Retinal pigment epithelial cell (primary cell): Measurements from ENCODE around the gene SLX9.

Experiments
- DNase-seq: peaks from one replicate; pipeline ENCODE4 v3.0.0-alpha.2; 2010; ENCODE audit warnings: low read depth
- H3K4me3 ChIP-seq: 2 replicates; pipeline ENCODE4 v1.5.1; 2011; ENCODE audit warnings: mild to moderate bottlenecking, low read length, control low read depth, moderate library complexity
- CTCF ChIP-seq: conservative IDR thresholded peaks from 2 replicates; pipeline ENCODE4 v1.5.1; 2011; ENCODE audit warnings: low read depth, low read length, control low read depth, inconsistent platforms

SLX9 gene

GRCh38 chr21:44918581-44919033, 21.2 kb upstream of the SLX9 start:
- H3K4me3 ChIP-seq: no peak overlapping the region
- TF ChIP-seq CTCF: no peak

DNA sequence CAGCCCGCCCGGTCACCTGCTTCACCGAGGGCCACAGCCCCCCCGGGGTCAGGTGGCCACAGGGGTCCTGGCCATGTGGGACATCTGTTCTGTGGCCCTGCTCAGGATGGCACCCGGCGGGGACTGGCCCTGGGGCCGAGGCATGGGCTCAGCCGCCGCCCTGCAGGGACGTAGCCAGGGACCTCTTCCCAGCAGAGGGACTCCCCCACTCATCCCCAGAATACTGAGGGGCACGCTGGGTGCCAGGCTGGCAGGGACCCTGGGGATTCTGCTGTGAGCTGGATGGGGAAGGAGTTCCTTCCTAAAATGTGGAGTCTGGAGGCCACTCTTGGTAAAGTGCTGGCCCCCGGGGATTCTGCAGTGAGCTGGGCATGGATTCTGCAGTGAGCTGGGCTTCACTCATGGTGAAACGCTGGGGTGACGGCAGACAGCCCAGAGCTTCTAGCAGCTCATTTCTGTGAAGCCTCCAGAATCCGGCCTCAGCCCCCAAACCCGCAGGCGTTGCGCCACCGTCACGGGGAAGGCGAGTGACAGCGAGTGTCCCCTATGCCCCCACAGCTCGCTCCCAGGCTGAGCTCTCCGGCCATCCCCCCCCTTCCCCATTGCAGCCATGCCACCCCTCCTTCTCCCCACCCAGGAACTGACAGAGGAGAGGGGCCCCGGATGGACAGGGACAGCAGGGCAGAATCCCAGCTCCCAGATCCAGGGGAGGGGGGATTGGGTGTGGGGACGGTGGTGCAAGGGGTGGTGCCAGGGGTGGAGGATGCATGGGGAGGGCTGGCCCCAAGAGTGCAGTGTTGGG, 20.5 kb upstream of the SLX9 start:
- H3K4me3 ChIP-seq: no peak overlapping the region
- no peak for TF ChIP-seq CTCF
- no peak for DNase-seq

More at GRCh38 chr21:44918581-44919033, 21.2 kb upstream of the SLX9 start:
- no peak for DNase-seq

- no peak for TF ChIP-seq CTCF
- no peak overlapping the region for H3K4me3 ChIP-seq
- DNase-seq: no peak
Observed at GRCh38 chr21:44919913-44920693, 19.7 kb upstream of the SLX9 start.

DNA sequence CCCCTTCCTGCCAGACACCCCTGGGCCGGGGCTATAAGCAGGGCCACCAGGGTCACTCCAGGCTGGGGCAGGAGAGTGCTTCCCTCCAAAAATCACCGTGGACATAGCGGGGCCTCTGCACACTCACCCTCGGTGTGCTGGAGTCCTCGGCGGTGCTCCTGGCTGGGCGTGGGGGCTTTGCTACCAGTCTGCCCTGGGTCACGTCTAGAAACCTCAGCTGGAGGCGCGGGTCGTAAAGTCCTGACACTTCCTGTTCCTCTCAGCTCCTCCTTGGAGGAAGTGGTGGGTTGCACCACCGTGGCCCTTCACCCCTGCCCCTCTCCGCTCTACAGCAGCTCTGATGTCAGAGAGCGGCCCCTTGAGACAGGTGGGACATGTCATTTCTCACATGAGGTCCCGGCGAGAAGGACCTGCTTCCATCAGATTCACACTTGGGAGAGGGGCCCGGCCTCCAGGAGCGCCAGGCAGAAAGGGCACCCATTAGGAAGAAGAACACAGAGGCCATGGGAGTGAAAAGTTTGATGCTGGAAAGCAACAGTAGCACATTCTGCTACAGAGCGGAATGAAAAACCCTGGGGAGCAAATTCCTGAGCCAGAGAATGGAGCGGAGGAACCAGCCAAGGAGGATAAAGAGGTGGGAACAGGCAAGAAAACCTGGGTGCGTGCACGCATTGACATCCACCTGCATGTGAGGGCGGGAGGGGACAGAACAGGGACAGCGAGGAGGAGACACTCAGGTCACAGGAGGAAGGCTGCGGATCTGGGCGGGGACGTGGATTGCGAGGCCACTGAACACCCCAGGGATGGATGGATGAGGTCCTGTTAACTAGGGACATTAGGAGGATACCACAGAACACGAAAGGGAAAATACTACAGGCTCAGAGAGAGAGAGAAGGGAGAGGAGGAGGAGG, 18.9 kb upstream of the SLX9 start, which contains the start of gene ITGB2:
Gene ITGB2 (minus strand): TSS at position 206 of the 911 bp plus-strand sequence. CDS start 10,117 bp downstream, outside the sequence.
- no peak for TF ChIP-seq CTCF
- no peak within 1 kb of the TSS for H3K4me3 ChIP-seq
- DNase-seq: no peak

DNA sequence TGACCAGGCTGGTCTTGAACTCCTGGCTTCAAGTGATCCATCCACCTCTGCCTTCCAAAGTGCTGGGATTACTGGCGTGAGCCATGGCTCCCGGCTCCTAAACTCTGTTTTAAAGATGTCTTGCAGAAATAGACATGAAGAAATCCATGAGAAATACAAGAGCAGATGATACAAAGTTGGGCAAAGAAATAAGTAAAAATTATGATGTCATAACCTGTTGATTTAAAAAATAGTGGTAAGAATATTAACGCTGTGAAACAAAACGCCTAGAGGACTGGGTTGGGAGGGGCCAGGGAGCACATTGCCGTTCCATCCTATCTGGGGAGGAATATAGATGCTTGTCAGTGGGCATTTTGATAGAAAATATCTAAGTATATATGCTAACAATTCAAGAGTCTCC, 17.9 kb upstream of the SLX9 start:
- TF ChIP-seq CTCF: no peak
- no peak overlapping the region for H3K4me3 ChIP-seq
- no peak for DNase-seq

DNA sequence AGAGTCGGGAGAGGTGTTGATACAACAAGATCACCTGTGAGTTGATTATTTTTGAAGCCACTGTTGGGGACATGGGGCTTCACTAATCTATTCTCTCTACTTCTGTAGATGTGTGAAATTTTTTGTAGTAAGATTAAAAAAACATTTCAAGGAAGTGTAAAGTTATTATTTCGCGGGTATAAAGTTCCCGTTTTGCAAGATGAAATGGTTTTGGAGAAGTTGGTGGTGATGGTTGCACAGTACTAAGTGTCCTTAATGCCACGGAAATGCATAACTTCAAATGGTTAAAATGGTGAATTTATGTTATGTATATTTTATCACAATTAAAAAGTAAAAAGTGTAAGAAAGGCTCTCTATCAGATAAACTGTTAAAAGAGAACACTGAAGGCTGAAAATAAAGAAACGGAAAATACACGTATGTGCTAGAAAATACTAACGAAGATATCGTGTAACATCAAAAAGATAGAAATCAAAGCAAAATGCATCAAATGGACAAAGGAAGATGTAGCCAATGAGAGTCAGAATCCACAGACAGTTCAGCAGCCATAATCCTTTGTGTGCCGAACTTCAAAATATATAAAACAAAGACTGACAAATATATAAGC, 16.2 kb upstream of the SLX9 start:
- TF ChIP-seq CTCF: no peak
- H3K4me3 ChIP-seq: no peak overlapping the region

More for the DNA sequence above, 16.2 kb upstream of the SLX9 start:
- no peak for DNase-seq
